ENCODE measurements around the gene CDKAL1.
A peak's percentile ranks its signal among the peaks of the same experiment; 100 is the strongest.
"Not testable (repeated sequence)": the region's sequence is repeated elsewhere in the genome, so short reads cannot be mapped to it uniquely, and the experiment has no call there.

Gene CDKAL1

GRCh38 chr6:20594299-20594853, 60.1 kb downstream of the CDKAL1 start:
- not testable (repeated sequence) for DNase-seq (ENCODE audit: low read depth)

GRCh38 chr6:20599302-20600051, 65.2 kb downstream of the CDKAL1 start:
- no peak for DNase-seq (ENCODE audit: low read depth)

- no peak for DNase-seq (ENCODE audit: low read depth)
These were observed 66.6 kb downstream of the CDKAL1 start for GRCh38 chr6:20600831-20601230.

DNA sequence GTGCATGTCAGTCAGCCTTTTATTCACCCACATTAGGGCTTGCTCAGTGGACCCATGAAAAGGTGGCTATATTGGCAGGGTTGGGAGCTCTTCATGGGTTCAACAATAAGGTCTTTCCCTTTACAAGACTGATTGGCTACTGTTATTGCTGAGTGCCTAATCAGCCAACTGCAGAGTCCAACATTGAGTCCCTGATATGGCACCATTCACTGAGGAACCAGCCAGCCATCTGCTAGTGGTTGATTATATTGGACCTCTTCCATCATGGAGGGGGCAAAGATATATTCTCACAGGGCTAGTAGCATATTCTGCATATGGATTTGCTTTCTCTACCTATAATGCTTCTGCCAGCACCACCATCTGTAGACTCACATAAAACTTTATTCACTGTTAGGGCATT, 69.9 kb downstream of the CDKAL1 start:
- no peak for DNase-seq (ENCODE audit: low read depth)

GRCh38 chr6:20605061-20605460, 70.8 kb downstream of the CDKAL1 start:
- DNase-seq (ENCODE audit: low read depth): no peak

- DNase-seq (ENCODE audit: low read depth): no peak
These were observed 71.3 kb downstream of the CDKAL1 start for GRCh38 chr6:20605581-20605980.

- no peak for DNase-seq (ENCODE audit: low read depth)
These were observed 72.6 kb downstream of the CDKAL1 start for GRCh38 chr6:20606831-20607230.

GRCh38 chr6:20608356-20608755, 74.1 kb downstream of the CDKAL1 start:
- no peak for DNase-seq (ENCODE audit: low read depth)

- no peak for DNase-seq (ENCODE audit: low read depth)
These were observed 74.6 kb downstream of the CDKAL1 start for GRCh38 chr6:20608905-20609304.

DNA sequence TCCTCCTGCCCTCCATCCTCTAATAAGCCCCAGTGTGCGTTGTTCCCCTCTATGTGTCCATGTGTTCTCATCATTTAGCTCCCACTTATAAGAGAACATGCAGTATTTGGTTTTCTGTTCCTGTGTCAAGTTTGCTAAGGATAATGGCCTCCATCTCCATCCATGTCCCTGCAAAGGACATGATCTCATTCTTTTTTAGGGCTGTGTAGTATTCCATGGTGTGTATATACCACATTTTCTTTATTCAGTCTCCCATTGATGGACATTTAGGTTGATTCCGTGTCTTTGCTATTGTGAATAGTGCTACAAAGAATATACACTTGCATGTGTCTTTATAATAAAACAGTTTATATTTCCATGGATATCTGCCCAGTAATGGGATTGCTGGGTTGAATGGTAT, 75.7 kb downstream of the CDKAL1 start:
- DNase-seq (ENCODE audit: low read depth): not testable (repeated sequence)

GRCh38 chr6:20610636-20611370, 76.5 kb downstream of the CDKAL1 start:
- no peak for DNase-seq (ENCODE audit: low read depth)

DNA sequence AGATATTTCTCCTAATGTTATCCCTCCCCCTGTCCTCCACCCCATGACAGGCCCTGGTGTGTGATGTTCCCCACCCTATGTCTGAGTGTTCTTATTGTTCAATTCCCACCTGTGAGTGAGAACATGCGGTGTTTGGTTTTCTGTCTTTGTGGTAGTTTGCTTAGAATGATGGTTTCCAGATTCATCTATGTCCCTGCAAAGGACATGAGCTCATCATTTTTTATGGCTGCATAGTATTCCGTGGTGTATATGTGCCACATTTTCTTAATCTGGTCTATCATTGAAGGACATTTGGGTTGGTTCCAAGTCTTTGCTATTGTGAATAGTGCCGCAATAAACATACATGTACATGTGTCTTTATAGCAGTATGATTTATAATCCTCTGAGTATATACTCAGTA, 83.3 kb downstream of the CDKAL1 start:
- DNase-seq (ENCODE audit: low read depth): not testable (repeated sequence)

GRCh38 chr6:20620043-20620442, 85.8 kb downstream of the CDKAL1 start:
- DNase-seq (ENCODE audit: low read depth): peak; percentile 37

DNA sequence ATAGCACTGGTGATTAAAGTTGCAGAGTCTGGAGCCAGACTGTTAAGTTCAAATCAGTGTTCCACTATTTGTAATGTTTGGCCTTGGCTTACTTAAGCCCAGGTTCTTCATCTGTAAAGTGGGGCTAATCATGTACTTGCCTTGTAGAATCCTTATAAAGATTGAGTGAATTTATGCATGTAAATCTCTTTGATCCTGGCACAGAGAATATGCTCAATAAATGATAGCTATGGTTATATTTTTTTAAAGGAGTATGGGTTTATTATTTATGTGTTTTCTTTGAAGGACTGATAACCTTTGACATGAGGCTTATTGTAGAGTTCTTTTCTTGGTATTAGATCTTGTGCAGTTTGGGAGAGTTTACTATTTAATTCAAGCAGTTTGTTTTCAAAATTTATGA, 89.5 kb downstream of the CDKAL1 start:
- no peak for DNase-seq (ENCODE audit: low read depth)

GRCh38 chr6:20626165-20626564, 91.9 kb downstream of the CDKAL1 start:
- DNase-seq (ENCODE audit: low read depth): no peak

DNA sequence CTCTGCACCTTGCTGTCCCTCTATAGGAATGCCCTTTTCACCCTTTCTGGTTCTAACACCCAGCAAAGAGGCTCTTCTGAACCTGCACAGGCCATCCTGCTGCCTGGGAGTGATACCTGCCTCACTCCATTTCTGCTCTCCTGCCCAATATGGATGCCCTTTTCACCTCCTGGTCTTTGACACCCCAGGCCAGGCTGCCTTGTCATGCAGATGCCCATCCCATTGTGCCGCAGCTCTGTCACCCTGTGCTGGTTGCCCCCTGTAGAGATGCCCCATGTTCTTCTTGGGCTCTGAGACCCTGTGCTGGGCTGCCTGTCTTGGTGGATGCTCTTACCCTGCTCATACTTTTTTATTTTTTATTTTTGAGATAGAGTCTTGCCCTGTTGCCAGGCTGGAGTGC, 95.3 kb downstream of the CDKAL1 start:
- DNase-seq (ENCODE audit: low read depth): no peak

- DNase-seq (ENCODE audit: low read depth): no peak
These were observed 95.9 kb downstream of the CDKAL1 start for GRCh38 chr6:20630136-20630535.

DNA sequence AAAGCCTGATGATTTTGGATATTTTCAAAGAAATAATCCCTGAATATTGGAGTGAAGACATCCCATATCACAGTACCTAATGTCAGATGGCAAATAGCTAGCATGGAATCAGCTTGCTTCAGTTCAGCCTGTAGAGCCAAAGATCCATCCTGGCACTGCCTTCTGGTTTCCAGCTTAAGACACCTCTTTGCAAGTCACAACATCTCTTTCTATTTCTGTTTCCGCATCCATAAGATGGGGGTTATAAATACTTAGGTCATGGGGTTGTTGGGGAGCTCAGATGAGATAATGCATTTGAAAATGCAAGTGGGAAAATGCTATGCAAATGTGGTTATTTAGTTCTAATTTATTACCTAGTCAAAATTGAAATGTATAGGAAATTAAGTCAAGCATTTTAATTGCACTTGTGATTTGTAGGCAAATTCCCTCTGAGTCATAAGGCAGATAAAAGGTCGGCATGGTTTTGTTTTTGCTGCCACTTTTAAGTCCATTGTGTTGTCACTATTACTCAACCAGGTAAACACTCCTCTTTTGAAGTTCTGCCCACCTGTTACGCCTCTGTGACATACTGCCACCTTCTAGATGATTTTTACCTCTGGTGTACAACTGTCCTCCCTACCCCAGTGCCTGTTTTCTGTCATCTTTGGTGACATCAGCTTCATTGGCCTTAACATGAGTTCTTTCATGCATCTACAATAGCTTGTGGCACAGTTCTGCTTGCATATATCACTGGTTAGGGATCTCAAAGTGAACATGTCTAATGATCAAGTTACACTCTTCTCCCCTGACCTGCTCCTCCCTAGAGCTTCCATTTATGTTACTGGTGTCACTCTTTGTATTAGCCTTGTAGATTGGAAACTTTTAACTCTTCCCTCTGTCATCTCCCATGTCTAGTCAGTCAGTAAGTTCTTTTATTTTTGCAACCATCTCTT, 96.6 kb downstream of the CDKAL1 start:
- no peak for DNase-seq (ENCODE audit: low read depth)

DNA sequence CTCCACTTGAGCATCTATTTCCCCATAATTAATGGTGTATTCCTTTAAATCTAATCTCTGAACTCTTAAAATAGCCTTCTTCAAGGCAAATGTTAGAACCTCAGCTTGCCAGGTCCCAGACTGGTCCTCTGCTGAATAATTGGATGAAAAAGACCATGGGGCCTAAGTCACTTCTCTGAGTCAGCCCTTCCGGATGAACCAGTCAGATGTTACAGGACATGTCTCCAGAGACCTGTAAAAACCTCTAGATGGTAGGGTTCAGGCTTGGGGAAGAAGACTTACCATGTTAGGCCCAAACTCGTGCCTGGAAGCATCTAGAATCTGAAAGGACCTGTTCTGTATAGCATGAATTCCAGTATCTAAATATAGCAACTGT, 97.3 kb downstream of the CDKAL1 start:
- no peak for DNase-seq (ENCODE audit: low read depth)

GRCh38 chr6:20632696-20633095, 98.4 kb downstream of the CDKAL1 start:
- no peak for DNase-seq (ENCODE audit: low read depth)

- no peak for DNase-seq (ENCODE audit: low read depth)
These were observed 99.5 kb downstream of the CDKAL1 start for GRCh38 chr6:20633566-20634340.

All from HS-5 (cell line).